ENCODE data around the gene ATP2B3. TPM values are rescaled to one million over a fixed set of nuclear protein-coding genes. Genes with fewer than 3 reads are reported as not detected.

Gene ATP2B3
- total RNA-seq, 1 donor from 2014 or later = 0.12 TPM

GRCh38 chrX:153631907-153632594, 114.6 kb downstream of the ATP2B3 start:
- intact Hi-C loops (cut with micrococcal nuclease) = no loop called here

Other genes starting within 250 kb of the ATP2B3 start
- gene PNMA6F, start 195.9 kb upstream of the ATP2B3 start, total RNA-seq = not detected in 2 replicates
- gene ZNF275, start 183.5 kb upstream of the ATP2B3 start, total RNA-seq = 23.5 and 24.3 TPM in 2 replicates
- not detected in 2 replicates for gene PNMA6E, start 116.3 kb upstream of the ATP2B3 start, total RNA-seq
- gene ZFP92, start 106.2 kb upstream of the ATP2B3 start, total RNA-seq = 2.5 TPM in 2 replicates
- gene TREX2, start 71.6 kb upstream of the ATP2B3 start, total RNA-seq = 2.3 and 2.4 TPM in 2 replicates
- 41.9 and 42.1 TPM in 2 replicates for gene HAUS7, start 47.1 kb upstream of the ATP2B3 start, total RNA-seq
- gene BGN, start 22.7 kb upstream of the ATP2B3 start, total RNA-seq = not detected in 2 replicates
- gene CCNQ, start 81.5 kb downstream of the ATP2B3 start, total RNA-seq = 22.7 and 23.3 TPM in 2 replicates
- gene DUSP9, start 129.6 kb downstream of the ATP2B3 start, total RNA-seq = not detected in 2 replicates
- not detected in 2 replicates for gene PNCK, start 156.2 kb downstream of the ATP2B3 start, total RNA-seq
- 2.3 and 3.1 TPM in 2 replicates for gene SLC6A8, start 170.3 kb downstream of the ATP2B3 start, total RNA-seq
- gene BCAP31, start 206.7 kb downstream of the ATP2B3 start, total RNA-seq = 168 and 173 TPM in 2 replicates
- gene ABCD1, start 207.2 kb downstream of the ATP2B3 start, total RNA-seq = 17.8 and 19.3 TPM in 2 replicates
- gene PLXNB3, start 246.6 kb downstream of the ATP2B3 start, total RNA-seq = 0.34 and 0.80 TPM in 2 replicates

Data from T-helper 1 cell treated with Interleukin-12 subunit alpha and Interleukin-12 subunit beta and Interleukin-4 antibody, amounts not matched to agents 30 ng/mL and 1 ng/mL, for 36 hours (primary cell).